Left renal pelvis (tissue), 4 donors: ENCODE data around the gene MARK2. TPM values are rescaled to one million over a fixed set of nuclear protein-coding genes. Genes with fewer than 3 reads are reported as not detected.
"Not testable (repeated sequence)": the region's sequence is repeated elsewhere in the genome, so short reads cannot be mapped to it uniquely, and the experiment has no call there.

ENCODE experiments used
- DNase-seq, 4 donors: peaks; one replicate each; pipeline ENCODE4 v3.0.0-alpha.2; 2013; ENCODE audit warnings: low read depth in 4 of 4, low spot score in 3 of 4
- polyA plus RNA-seq, 4 donors: library from polyadenylated mRNA; unstranded; fragments of 120-200 nt; gene quantifications; one replicate each; pipeline ENCODE4 v1.2.1, GENCODE V29; 2013; ENCODE audit not compliant: insufficient read length in 4 of 4

The MARK2 gene
- polyA plus RNA-seq, 4 donors = 25.7 to 41.3 (median 36.5) TPM

DNA sequence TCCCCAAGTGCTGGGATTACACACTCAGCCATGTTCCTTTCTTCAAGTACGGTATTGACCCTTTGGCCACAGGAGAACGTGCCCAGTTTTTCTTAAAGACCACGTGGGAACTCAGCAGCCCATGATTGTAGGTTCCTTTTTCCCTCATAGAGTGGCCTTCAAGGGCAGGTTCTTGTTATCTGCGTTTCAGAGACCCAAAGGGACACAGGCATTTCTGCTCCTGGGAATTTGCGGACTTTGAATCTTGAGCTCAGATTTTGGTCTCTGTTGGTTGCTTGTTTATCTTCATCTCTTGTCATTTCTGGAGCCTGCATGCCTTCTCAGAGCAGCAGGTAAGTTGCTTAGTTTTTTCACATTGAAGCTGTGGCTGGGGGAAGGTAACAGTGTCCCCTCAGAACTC, 12.0 kb downstream of the MARK2 start:
- DNase-seq = no peak

DNA sequence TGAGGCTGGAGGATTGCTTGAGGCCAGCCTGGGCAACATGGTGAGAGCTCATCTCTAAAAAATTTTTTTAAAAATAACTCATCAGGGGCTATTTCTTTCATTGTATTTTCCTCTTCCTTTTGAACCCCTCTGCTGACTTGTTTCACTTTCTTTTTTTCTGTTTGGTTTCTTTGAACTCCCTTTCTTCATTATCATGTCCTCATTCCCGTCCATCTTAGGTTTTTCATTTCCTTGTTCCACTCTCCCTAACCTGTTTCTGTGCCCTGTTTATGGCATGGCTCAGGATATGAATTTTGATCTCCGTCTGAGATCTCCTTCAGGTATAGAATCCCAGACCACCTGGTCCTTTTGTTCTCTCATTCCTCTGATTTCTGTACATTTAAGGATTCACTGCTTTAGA, 12.5 kb downstream of the MARK2 start:
- DNase-seq = no peak

DNA sequence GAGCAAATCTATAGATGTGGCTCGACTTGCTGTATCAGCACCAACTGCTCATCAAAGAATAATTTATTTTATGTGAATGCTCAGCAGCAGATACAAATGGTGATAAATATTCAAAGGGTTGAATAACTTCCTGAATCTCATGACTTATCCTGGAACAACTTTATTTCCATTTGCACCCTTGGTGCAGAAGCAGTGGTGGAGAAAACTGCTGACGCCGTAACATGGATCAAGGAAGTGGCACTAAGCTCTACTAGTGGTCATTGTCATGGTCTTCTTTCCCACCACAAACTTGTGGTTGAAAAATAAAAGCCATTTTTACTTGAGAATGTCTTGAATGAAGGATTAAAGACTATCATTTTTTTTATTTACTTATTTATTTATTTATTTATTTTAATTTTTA, 14.6 kb downstream of the MARK2 start:
- DNase-seq = no peak

DNA sequence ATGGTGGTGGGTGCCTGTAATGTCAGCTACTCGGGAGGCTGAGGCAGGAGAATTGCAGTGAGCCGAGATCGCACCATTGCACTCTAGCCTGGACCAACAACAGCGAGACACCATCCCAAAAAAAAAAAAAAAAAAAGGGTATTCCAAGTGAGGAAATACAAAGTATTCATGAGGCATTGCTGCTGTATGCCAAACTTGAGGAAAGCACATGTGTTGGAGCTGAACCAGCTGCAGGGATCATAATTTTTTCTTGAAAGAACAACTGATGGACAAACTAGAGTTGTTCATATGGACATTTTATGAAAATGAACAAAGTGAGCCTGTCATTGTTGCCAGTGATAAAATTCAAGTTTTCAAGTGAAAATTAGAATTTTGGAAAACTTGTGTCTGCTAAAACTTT, 15.8 kb downstream of the MARK2 start:
- DNase-seq = no peak

DNA sequence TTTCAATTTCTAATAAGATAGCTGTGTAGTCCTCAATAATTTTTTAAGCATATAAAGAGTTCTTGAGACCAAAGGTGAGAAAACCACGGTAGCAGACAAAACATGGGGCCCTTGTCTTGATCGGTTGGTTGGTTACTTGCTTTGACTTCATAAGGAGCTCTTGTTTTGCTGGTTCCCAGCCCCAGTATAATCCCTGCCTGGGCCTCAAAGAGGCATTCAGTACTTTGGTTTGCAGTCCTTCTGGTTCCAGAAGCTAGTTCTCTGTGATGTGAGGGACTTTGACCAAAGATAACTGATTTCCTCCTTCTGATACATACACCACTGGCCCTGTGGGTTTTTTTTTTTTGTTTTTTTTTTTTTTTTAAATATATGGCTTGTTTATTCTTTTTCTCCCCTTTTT, 17.1 kb downstream of the MARK2 start:
- no peak for DNase-seq

DNA sequence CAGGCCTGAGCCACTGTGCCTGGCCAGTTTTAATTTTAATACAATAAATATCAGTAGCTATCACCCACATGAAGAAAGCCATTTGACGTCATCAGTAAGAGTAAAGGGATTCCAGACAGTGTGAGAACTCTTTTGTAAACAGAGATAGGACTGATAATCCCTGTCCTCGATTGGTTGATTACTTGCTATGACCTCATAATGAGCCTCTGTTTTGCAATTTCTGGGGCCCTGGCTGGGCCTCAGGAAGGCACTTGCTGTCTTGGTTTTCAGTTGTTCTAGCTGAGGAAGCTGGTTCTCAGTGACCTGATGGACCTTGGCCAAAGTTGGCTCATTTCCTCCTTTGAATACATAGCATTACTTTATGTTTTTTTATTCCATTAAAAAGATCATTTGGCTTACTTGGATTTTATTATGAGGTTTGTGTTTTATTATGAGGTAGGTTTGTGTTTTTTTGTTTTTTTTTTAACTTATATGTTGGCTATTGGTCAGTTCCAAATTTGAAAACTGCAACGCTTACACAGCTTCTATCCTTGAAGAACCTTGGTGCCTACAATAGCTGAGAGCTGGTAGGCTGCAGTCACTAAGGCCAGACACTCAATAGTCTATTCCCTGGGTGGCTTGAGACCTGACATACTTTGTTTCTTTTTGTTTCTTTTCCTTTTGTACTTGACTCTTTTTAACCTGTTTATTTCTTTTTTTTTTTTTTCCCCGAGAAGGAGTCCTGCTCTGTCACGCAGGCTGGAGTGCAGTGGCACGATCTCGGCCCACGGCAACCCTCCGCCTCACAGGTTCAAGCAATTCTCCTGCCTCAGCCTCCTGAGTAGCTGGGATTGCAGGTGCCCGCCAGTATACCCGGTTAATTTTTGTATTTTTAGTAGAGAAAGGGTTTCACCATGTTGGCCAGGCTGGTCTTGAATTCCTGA, 20.0 kb downstream of the MARK2 start:
- no peak for DNase-seq

DNA sequence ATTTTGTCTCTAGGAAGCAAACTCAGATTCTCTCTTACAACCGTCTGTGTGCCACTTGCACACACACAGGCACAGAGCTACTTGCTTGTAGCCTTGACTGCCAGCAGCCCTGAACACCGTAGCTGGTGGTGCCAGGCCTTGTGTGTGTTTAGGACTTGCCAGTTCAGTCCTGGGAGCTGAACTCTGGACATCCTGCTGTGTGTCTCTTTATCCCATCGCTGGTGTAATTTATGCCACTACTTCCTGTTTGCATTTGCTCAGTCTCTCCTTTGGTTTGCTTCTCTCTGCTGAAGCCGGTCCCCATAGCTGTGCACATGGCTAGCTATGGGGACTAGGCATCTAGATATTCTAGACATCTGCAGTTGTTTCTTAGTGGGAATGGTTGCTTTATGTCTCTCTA, 24.0 kb downstream of the MARK2 start:
- DNase-seq = no peak

DNA sequence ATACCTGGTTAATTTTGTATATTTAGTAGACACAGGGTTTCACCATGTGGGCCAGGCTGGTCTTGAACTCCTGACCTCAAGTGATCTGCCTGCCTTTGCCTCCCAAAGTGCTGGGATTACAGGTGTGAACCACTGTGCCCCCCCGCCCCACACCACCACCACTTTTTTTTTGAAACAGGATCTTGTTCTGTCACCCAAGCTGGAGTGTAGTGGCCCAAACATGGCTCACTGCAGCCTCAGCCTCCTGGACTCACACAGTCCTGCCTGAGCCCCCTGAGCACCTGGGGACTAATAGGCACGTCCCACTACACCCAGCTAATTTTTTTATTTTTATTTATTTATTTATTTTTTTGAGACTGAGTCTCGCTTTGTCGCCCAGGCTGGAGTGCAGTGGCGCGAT, 24.7 kb downstream of the MARK2 start:
- DNase-seq = not testable (repeated sequence)

DNA sequence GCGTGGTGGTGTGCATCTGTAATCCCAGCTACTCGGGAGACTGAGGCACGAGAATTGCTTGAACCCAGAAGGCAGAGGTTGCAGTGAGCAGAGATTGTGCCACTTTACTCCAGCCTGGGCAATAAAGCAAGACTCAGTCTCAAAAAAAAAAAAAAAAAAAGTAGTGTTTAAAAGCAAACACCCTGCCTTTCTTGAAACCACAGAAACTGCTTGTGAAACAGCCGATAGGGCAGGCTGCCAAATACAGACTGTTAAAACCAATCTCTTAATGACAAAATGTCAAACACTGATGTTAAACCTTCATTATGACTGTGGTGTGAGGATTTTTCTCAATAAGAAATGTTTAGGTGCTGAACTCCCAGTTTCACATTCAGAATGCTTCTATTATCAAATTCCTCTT, 27.3 kb downstream of the MARK2 start:
- DNase-seq = no peak

DNA sequence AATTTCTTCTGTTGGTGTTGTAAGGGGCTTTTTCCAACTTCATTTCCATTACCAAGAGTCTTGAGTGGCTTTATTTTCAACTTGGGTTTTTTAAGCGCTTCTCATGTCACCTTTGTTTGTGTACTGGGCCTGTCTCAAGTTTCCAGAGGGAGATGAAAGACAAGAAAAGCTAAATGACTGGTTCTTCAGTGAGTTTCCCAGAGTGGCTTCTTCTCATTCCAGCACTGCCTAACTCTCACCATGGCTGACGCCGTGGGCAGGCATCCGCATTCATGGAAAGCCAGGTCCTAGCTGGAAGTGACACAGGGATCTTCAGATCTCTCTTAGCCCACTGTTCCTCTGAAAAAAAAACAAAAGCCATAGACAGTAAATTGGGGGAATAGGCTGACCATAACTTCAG, 28.6 kb downstream of the MARK2 start:
- DNase-seq = no peak

DNA sequence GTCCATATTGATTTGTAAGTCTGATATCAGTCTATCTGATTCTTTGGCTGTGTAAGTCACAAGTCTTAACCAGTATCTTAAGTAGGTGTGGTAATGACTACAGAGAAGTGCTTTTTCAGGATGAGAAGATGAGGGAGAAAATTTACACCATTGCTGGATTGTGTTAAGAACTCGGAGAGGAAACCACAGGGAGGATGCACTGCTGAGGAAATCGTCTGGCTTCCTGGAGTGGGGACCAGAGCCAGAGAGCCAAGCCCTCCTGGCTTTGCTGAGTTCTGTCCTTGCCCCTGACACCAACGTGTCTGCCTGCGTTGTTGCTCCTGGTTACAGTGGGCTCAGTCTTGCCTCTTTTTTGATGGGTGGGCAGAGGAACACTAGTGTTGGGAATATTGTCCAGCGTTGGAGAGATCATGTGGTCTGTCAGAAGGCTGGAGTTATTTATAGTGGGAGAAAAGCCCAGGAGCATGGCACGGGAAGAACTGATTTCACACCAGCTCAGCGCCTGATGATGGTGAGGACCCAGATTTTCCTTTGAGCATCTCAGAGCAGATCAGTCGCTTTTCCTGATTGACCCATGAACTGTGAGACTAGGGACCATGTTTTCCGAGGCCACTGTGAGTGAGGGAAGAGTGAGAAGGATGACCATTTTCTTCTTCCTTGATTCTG, 29.6 kb downstream of the MARK2 start:
- no peak for DNase-seq

DNA sequence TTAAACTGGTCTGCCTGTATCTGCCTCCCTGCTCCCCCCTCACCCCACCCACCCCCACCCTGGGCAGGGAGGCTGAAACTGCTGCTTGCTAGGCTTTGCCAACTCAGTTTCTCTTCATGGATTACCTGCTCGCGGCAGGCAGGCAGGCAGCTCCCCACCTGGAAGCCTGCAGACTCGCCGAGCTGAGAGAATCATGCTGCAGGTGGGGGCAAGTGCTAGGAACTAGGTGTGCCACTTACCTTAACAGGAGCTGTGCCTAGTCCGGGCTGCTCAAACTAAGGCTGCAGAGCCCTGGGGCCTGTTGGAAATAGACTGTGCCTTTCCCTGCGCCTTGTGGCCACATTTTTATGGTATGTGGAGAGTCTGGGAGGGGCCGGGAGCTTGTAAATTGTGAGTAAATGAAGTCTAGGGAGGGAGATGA, 30.3 kb downstream of the MARK2 start:
- DNase-seq = no peak

DNA sequence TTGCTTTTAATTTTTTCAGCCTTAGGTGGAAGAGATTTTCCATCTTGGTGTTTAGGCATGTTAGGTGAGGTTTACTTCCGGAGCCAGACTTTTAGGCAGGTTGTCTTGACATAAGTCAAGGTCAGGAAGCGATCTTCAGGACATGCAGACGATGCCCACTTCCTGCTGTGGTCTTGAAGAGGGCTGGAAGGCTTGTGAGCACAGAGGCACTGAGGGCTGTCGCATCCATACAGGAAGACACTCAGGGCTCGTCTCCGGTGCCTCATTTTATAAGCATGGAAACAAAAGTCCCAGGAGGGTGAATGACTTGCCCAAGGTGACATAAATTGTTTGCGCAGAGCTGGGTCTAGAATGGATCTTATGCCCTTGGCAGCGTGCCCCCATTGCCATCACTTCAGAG, 30.8 kb downstream of the MARK2 start:
- no peak for DNase-seq

DNA sequence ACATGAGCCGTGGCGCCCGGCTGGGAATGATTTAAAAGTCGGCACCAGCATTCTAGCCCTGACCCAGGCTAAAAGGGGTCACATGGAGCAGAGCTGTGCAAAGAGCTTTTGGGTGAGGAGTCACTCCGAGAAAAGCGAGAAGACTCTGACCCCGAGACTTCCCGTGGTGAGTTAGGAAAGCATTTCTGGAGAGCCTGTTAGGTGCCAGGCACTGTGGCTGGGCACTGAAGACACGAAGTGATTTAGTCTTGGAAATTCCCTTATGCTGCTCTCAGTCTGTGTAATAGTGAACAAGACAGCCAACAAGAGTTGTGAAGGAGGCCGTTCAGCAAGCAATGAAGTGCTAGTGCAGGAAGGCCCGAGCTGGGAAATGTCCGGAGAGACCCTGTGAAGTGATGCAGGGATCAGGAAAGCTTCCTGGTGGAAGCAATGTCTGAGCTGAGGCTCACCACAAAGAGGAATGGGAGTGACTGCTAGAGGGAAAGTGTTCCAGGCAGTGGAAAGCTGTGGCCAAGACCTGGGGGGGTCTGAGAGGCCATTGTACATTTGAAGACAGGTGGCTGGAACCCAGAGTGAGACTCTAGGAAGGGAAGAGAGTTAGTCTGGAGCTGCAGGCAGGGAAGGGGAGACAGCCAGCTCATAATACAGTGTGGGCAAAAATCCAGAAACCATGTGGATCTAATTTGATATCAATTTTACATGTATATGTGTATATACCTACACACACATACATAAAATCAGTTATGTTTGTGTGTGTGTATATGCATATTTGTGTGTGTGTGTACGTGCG, 31.6 kb downstream of the MARK2 start:
- no peak for DNase-seq

DNA sequence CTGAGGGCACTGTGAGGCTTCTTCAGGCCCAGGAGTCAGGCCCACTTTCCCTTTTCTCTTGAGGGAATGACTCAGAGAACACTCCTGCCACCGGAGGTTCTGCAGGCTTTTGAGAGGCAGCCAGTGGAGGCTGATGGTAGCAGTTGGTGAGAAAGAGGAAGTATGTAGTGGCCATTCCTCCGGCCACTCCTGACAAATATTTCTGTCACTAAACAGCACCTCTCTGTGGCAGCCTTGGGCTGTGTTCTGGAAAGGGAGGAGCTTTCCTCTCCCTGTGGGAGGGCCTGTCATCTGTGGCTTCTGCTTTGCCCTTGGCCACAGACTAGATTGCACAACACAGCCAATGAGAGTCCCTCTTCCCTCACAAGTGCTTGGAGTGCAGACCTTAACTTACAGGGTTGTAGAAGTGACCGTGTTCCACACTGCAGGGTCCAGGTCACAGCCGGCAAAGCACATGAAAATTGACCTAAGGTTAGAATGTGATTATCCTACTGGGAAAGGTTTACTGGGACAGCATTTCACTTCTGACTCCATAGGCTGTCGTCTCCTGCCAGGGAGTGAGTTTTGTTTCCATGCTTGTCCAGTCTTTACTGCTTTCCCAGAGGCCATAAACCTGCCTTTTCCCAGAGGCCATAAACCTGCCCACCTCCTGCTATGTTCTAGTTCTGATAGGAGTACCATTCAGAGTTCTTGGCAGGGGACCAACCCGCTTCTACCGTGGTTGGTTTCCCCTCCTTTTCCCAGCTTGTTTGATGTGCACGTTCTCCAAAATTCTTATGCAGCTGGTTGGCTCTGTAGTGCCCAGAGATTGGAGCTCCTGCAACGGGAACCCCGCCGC, 33.3 kb downstream of the MARK2 start:
- peak in 3 of 4 donors; percentile 45 to 63 (median 57) for DNase-seq

DNA sequence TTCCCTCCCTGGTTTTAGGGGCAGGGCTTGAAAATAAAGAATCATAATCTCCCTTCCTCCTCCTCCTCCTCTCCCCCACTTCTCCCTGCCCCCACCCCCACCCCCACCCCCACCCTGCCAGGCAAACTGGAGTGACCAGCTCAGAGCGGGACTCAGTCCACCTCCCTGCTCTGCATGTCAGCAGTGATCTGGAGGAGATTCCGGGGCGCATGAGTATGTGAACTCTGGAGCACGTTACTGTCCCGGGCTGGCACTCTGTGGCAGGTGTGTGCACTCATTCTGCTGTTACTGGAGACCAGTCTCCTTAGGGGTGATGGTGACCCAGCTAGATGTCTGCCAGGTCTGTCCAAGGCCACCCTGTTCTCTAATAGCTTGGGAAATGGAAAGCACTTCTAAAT, 33.9 kb downstream of the MARK2 start:
- no peak for DNase-seq

DNA sequence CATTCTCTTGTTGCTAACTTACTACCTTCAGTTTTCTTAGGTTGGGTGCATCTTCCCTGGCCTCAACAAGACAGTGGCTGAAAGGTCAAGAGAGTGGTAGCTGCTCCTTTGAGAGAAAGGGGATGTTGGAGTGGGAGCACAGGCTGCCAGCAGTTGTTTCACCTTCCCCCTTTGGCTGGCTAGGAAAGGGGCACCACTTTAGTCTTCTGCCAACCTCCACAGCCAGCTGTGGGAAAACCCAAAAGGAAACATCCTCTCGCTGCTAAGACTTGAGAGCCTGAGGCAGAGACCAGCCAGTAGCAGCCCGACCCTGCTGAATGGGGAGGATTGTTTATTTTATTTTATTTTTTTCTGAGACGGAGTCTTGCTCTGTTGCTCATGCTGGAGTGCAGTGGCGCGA, 34.4 kb downstream of the MARK2 start:
- no peak for DNase-seq

DNA sequence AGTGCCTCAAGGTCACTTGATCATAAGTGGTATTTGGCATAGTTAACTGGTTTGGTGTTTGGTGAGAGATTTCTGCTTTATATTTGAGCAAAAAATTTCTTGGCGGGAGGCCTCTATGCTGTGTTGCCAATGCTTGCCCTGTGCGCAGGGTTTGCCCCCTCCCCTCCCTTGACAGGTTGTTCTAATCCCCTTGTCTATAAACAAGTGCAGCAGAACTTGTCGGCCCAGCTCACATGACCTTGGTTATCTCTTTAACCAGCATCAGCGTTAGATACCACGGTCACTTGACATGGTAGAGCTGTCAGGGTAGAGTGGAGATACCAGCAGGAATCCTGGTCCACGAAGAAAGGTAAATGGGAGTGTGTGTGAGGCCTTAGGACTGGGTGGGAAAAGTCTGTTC, 35.6 kb downstream of the MARK2 start:
- no peak for DNase-seq

DNA sequence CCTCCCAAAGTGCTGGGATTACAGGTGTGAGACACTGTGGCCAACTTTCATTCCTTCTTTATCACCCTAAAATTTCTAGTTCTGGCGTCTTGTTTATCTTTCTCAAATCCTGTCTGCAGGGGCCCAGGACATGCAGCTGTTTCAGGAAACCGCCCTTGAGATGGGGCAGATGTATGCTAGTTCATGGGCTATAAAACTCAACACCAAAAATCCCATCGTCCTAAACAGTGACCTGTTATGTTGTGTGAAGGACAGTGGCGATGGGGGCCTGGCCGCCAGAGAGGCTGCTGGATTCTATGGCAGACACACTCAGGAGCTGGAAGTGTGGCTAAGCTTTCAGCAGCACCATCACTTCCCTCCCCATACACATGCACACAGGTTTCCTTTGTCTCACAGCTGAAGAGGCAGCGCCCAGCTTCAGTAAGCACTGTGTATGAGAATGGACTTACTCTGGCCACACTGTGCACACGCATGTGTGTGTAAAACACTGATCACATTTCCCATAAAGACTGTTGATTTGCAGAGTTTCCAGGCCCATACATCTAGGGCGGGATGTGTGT, 36.7 kb downstream of the MARK2 start:
- no peak for DNase-seq

DNA sequence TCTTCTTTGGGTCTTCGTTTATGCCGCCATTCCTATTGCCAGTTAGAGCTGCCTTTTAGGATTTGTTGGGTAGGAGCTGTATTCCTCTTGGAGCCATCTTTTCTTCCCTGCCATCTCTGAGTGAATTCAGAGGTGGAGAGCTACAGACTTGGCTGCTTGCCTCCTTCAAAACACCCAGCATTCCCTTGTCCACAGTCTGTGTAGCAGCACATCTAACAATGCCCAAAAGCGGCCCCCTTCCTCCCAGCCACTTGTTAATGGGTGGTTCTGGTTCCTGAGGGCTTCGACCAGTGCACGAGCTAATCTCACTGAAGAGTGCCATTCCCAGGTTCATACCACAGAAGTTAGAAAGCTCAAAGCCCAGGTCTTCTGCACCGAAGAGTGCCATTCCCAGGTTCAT, 37.7 kb downstream of the MARK2 start:
- DNase-seq = no peak
